Activated CD4-positive, alpha-beta T cell treated with anti-CD3 and anti-CD28 coated beads, Interleukin-2, amount 50 U/mL, for 4 hours (primary cell): ENCODE data around the gene KIAA1217.

ENCODE experiments used
- DNase-seq, 2 experiments: peaks; one replicate each; pipeline ENCODE4 v3.0.0-alpha.2; 2020

The KIAA1217 gene

DNA sequence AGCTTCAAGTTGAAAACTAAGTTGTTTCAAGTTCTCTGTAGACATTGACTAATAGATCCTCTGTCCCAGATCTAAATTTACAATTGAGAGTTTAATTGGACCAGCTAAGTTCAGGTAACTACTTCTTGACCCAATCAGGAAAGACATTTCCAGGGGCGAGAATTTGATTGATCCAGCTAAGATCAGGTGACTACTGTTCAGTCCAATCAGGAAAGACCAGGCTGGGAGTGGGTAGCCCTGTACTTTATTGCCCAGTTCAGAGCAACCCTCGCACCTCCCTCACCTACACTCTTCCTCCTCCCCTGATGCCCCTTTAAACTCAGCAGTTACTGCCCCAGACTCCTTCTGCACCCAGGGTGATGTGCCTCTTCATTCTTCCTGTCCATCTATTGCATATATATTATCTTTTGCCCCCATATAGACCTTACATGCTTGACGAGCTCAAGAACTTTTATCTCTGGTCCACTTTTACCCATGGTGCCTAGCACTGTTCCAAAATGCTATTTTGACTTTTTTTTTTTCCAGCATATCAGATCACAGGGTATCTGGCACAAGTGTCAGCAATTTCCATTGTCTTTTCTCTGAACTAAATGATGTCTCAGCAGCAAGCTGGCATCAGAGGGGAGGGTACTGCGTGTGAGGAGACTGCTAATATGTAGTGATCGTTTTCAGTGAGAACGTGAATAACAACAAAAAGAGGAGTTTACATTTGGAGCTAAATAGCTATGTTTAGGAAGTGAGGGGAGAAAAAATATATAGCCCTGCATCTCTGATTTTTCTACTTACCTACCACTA is 169.4 kb downstream of the KIAA1217 start:
- DNase-seq = no peak

- DNase-seq = no peak
Measured at GRCh38 chr10:24381235-24382010, 172.5 kb downstream of the KIAA1217 start.

- no peak for DNase-seq
Measured at GRCh38 chr10:24382045-24382444, 173.1 kb downstream of the KIAA1217 start.

GRCh38 chr10:24382596-24382978 is 173.6 kb downstream of the KIAA1217 start:
- no peak for DNase-seq

GRCh38 chr10:24382979-24383663 is 174.2 kb downstream of the KIAA1217 start:
- DNase-seq = no peak

DNA sequence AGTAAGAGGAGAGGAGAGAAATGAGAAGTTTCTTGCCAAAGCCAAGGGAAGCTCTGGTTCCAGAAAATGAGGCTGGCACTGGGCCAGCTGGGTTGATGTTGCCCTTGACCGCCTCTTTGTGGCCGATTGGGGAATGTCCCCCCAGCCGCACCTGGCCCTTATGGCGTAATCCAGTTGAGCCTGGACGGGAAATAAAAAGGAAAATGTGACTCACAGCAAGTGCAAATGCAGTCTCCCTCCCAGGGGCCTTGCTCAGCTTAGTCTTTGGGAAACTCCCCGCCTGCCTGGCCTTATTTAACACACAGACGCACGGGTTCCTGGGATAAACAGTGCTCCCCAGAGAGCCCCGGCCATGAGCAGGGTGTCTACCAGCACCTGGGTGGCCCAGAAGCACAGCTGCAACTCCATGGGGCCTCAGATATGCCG is 174.8 kb downstream of the KIAA1217 start:
- DNase-seq = peak in 1 of 2 experiments; percentile 0

- DNase-seq = no peak
Measured at GRCh38 chr10:24384954-24385353, 176.0 kb downstream of the KIAA1217 start.

GRCh38 chr10:24385776-24386175 is 176.8 kb downstream of the KIAA1217 start:
- no peak for DNase-seq

GRCh38 chr10:24390146-24390700 is 181.3 kb downstream of the KIAA1217 start:
- DNase-seq = no peak

GRCh38 chr10:24390746-24391145 is 181.8 kb downstream of the KIAA1217 start:
- no peak for DNase-seq

GRCh38 chr10:24393201-24393600 is 184.3 kb downstream of the KIAA1217 start:
- DNase-seq = no peak

DNA sequence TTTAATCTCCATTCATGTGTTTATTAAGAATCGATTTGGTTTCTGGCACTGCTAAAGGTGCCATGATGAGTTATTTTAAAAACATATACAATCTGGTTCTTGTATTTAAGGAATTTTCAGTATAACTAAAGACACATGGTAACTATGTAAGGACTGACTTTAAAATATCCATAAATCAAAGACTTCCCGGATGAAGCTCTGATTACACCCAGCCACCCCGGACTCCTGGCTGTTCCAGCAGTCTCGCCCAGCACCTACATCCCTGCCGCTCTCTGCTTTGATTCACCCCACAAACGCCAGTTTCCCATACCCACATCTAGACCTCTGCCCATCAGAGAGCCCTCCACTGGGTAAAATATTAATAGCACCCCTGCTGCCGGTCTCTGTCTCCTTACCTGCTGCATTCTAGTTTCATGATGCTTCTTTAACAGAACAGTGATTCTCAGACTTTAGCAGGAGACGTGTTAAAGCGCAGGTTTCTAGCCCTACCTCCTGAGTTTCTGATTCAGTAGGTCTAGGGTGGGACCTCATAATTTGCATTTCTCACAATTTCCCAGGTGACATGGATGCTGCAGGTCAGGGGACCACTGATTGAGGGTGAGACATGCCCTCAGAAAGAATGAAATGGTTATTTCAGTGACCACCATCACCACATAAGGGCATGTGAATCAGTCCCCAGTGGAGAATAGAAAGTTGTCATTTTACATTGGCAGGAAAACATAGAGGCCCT is 185.7 kb downstream of the KIAA1217 start:
- no peak for DNase-seq

DNA sequence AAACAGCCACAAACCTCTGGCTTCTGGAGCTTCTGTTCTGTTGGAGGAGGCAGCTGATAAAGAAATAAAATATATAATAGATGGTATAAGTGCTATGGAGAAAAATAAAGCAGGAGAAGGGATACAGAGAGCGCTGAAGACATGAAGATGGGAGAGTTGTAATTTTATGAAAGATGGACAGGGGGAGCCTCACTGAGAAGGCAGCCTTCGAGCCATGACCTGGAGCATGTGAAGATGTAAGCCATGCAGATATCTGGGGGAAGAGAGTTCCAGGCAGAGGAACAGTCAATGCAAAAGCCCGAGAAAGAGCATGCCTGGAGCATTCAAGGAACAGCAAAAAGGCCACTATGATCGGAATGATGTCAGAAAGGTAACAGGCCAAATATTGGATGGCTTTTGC is 187.5 kb downstream of the KIAA1217 start:
- no peak for DNase-seq

DNA sequence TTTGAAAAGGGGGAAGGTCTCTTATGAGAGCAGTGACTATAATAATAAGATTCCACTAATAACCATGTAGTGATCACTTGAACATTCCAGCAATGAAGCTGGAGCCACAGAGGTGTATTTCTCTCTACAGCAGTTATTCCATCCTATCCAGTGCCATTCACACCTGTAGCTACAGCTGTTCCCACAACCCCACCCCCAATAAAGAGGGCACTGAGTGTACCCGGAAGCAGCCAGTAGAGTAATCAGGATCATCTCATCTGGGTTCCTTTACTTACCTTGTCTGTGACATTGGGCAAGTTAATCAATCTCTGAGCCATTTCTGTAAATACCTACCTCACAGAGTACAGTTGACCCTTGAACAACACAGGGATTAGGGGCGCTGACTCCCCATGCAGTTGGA is 188.7 kb downstream of the KIAA1217 start:
- no peak for DNase-seq

- DNase-seq = no peak
Measured at GRCh38 chr10:24404567-24404966, 195.6 kb downstream of the KIAA1217 start.

DNA sequence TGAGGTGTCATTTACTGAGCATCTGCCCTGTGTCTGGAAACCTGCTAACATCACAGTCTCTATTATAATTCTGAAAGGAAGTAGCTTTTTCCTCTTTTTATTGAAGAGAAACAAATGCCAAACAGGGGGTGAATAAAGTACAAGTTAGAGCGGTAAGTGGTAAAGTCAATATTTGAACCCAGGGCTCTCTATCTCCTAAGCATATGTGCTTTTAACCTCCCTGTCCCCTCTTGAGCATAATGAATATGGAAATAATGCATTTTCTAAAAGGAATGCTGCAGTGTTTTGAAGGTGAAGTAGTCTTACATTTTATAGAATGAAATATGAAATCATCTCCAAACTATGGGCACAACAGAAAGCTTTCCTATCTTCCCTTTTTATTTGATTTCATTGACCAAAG is 196.7 kb downstream of the KIAA1217 start:
- no peak for DNase-seq

- DNase-seq = no peak
Measured at GRCh38 chr10:24406809-24407483, 198.0 kb downstream of the KIAA1217 start.

DNA sequence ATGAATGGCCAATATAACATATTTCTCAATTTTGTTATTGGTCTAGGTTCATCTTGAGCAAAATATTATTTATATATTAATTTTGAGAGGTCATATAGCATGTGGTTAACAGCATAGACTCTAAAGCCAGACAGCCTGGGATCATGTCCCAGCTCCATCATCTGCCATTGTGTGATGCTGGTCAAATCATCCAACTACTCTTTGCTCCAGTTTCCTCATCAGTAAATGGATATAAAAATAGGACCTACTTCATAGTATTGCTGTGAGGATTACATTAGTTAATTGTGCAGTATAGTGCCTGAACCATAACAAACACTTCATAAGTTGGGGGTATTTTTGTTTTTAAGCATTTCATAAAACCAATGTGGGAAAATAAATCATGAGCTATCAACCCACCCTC is 199.0 kb downstream of the KIAA1217 start:
- no peak for DNase-seq

DNA sequence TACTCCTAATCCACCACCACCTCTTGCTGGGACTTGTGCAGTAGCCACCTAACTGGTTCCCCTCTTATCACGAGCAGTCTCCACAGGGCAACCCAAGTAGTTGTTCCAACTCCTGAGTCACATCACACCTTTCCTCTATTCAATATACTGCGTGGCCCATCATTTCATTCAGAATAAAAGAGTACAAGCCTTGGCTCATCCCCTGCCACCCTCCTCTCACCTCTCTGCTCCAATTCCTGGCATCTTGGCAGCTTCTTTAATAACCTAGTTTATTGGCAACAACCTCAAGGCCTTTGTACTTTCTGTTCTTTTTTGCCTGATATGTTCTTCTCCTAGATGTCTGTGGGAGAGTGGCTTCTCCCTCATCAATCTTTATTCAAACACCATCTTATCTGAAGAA is 199.4 kb downstream of the KIAA1217 start:
- no peak for DNase-seq

DNA sequence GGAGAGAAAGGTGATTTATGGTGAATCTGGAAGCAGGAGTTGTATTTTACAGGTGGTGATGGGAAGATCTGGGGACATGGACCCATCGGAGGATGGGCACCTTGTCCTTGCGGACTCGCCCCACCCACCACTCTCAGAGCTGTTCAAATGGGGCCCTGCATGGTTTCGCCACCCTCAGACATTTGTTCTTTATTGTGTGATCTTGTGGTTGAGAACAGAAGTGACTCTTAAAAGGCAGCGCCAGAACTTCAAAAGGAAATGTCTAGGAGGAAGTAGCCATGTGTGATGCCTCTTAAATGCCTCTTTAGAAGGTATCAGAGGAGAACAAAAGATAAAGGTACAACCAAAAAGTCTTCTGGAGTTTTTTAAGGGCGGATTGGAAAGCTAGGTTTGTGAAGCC is 205.7 kb downstream of the KIAA1217 start:
- no peak for DNase-seq

DNA sequence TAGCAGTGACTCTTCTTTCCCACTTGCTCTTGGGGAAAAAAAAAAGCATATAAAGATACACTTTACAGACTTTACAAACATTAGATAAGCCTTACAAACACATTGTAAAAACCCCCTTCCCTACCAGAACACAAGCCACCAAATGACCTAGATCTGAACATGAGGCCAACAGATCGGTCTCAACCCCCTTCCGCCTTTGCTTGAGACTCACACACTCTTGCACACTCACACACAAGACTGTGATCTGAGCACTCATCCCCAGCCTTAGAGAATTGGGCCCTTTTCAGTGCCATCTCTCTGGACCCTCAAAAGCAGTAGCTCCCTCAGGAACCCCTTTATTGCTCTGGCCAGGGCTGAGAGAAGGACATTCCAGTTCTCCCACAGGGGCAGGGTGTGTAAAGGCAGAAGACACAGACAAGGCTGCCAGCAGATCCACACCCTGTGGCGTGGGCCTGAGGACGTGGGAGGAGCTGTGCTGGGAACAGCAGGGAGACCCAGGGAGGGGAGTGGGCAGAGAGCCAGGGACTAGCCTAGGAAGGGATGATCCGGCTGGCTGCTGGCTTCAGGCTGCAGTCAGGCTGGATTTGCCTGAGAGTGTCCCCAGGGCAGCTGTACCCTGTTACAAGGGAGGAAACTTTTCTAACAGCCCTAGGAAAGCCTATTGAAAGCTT is 206.7 kb downstream of the KIAA1217 start:
- DNase-seq = no peak
